GM21529 (cell line): ENCODE data around the gene GALNT15.

Source experiments
- ATAC-seq: cut with Tn5 transposase; IDR thresholded peaks from one replicate; pipeline ENCODE4 v1.9.1; 2021; ENCODE audit not compliant: unreplicated experiment

The GALNT15 gene

GRCh38 chr3:16279010-16279801 is 104.7 kb downstream of the GALNT15 start:
- ATAC-seq, result no peak

GRCh38 chr3:16280671-16281070 is 106.2 kb downstream of the GALNT15 start:
- no peak for ATAC-seq
